Upper lobe of left lung (tissue), 4 donors: ENCODE results near the gene GLRA3.

Source experiments
- POLR2A ChIP-seq, 4 donors: fragments of 450-650 bp; IDR thresholded peaks; one replicate each; pipeline ENCODE4 v1.5.1; 2016 to 2017; ENCODE audit warnings: antibody characterized with exemption in 4 of 4, mild to moderate bottlenecking in 2 of 4
- POLR2AphosphoS5 ChIP-seq, 2 donors: sonication (generic); formaldehyde crosslinking; IDR thresholded peaks; one replicate each; pipeline ENCODE4 v1.5.1; 2017; ENCODE audit warnings: antibody characterized with exemption in 2 of 2
- TF ChIP-seq, protein P1 (sequence below), 6 experiments: fragments of 450-650 bp in 4 of 6; fragments of 200-600 bp in 2 of 6; sonication (generic) in 2 of 6; IDR thresholded peaks; one replicate each; pipeline ENCODE4 v1.5.1; 2016 to 2019; ENCODE audit warnings: antibody characterized with exemption in 6 of 6

DNA sequence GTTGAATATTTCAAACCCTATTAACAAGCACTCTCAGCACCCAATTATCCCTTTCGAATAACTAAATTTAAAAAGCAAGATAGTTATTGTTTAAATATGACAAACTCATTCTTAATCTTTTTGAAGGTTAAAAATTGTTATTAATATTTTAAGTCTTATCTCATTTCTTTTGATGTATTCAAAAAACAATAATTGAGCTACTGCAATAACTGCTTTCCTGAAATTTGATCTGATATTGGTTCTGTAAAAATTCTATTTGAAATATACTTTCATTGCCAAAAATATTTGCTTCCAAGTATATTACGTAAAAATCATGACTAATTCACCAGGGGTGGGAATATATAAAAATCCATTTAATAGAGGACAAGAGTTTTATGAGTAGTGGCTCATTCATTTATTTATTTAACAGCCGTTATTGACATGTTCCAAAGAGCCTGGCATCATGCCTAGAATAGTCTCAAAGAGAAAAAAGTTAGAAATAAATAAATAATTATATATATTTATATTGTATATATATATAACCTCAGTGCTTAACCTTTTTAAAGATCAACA lies 34.4 kb downstream of the GLRA3 start:
- TF ChIP-seq POLR2AphosphoS5 (IDR thresholded peaks at IDR 0.05) (no peak), POLR2A (IDR thresholded peaks at IDR 0.05) (no peak)
- TF ChIP-seq, protein P1, sequence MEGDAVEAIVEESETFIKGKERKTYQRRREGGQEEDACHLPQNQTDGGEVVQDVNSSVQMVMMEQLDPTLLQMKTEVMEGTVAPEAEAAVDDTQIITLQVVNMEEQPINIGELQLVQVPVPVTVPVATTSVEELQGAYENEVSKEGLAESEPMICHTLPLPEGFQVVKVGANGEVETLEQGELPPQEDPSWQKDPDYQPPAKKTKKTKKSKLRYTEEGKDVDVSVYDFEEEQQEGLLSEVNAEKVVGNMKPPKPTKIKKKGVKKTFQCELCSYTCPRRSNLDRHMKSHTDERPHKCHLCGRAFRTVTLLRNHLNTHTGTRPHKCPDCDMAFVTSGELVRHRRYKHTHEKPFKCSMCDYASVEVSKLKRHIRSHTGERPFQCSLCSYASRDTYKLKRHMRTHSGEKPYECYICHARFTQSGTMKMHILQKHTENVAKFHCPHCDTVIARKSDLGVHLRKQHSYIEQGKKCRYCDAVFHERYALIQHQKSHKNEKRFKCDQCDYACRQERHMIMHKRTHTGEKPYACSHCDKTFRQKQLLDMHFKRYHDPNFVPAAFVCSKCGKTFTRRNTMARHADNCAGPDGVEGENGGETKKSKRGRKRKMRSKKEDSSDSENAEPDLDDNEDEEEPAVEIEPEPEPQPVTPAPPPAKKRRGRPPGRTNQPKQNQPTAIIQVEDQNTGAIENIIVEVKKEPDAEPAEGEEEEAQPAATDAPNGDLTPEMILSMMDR (IDR thresholded peaks at IDR 0.05) = no peak
